Sigmoid colon (tissue), 7 donors: Measurements from ENCODE around the gene SERPINB3. TPM values are rescaled to one million over a fixed set of nuclear protein-coding genes. Genes with fewer than 3 reads are reported as not detected.

Experiments used
- DNase-seq: peaks from one replicate; pipeline ENCODE4 v3.0.0-alpha.2; 2019
- H3K27ac ChIP-seq, 4 donors: fragments of 200-600 bp; sonication (generic); one replicate each; pipeline ENCODE4 v1.5.1; 2016 to 2019; ENCODE audit warnings: mild to moderate bottlenecking in 1 of 4
- H3K27me3 ChIP-seq, 3 donors: fragments of 200-600 bp; sonication (generic); one replicate each; pipeline ENCODE4 v1.5.1; 2019; ENCODE audit warnings: mild to moderate bottlenecking in 1 of 3
- H3K36me3 ChIP-seq, 4 donors: fragments of 200-600 bp; sonication (generic); one replicate each; pipeline ENCODE4 v1.5.1; 2016 to 2019
- H3K4me1 ChIP-seq, 4 donors: fragments of 200-600 bp; sonication (generic); one replicate each; pipeline ENCODE4 v1.5.1; 2017 to 2019
- H3K4me3 ChIP-seq, 4 donors: fragments of 200-600 bp; sonication (generic); one replicate each; pipeline ENCODE4 v1.5.1; 2017 to 2019; ENCODE audit warnings: mild to moderate bottlenecking in 2 of 4, moderate library complexity in 1 of 4
- H3K9me3 ChIP-seq, 4 donors: fragments of 200-600 bp in 3 of 4; sonication (generic) in 3 of 4; one replicate each; pipeline versions ENCODE4 v1.5.1 to v1.6.1; 2013 to 2019
- CTCF ChIP-seq, 4 experiments: fragments of 450-650 bp in 3 of 4; fragments of 200-600 bp in 1 of 4; IDR thresholded peaks; one replicate each; pipeline ENCODE4 v1.5.1; 2016 to 2019; ENCODE audit warnings: antibody characterized with exemption in 4 of 4, mild to moderate bottlenecking in 3 of 4, moderate library complexity in 2 of 4
- EP300 ChIP-seq, 4 donors: sonication (generic); formaldehyde crosslinking; IDR thresholded peaks; one replicate each; pipeline ENCODE4 v1.6.1; 2017; ENCODE audit warnings: antibody characterized with exemption in 4 of 4
- POLR2A ChIP-seq, 2 donors: fragments of 450-650 bp; IDR thresholded peaks; one replicate each; pipeline ENCODE4 v1.6.1; 2016; ENCODE audit warnings: antibody characterized with exemption in 2 of 2, mild to moderate bottlenecking in 2 of 2, moderate library complexity in 2 of 2
- POLR2AphosphoS5 ChIP-seq, 4 donors: sonication (generic); formaldehyde crosslinking; IDR thresholded peaks; one replicate each; pipeline ENCODE4 v1.6.1; 2017; ENCODE audit warnings: antibody characterized with exemption in 4 of 4
- WGBS, 2 donors: extraction: QIAGEN DNeasy Blood & Tissue Kit; methylation state at CpG; one replicate each; pipeline ENCODE4 v1.1.7; 2013; 5-methylcytosine and 5-hydroxymethylcytosine counted together
- intact Hi-C: fragments of 100-400 bp; cut with DNase I; formaldehyde crosslinking; loops from one replicate; pipeline ENCODE4 v1.15.1; 2023
- polyA plus RNA-seq, 3 donors: library from polyadenylated mRNA; stranded (reverse); fragments of 200-250 nt; gene quantifications; one replicate each; pipeline ENCODE4 v1.2.3, GENCODE V29; 2013
- total RNA-seq, 4 donors: library from RNA; depleted of rRNA; stranded (reverse); fragments of >200 nt; gene quantifications; one replicate each; pipeline ENCODE4 v1.1.0, GENCODE V29; 2016
- donor health status: healthy with polysubstance abuse.
- donor health status: Bipolar disorder and iron deficiency.
- donor health status: healthy.

The SERPINB3 gene
- total and polyA plus RNA-seq, 7 donors: 0.04 to 1.2 TPM; not detected in 5

- Histone ChIP-seq H3K27me3 (no peaks in the 10 kb centered on the region), H3K9me3 (no peaks in the 10 kb centered on the region), H3K4me3 (no peak overlapping the region), H3K4me1 (peaks cover 0 to 3% (median 0%) of the 10 kb centered on the region in 4 donors), H3K27ac (no peak overlapping the region), H3K36me3 (no peaks in the 10 kb centered on the region)
- 63 to 76% methylated on average over 5 of the region's 5 CpGs for WGBS, 2 donors
- TF ChIP-seq CTCF (IDR thresholded peaks at IDR 0.05): no peak
- TF ChIP-seq POLR2A (IDR thresholded peaks at IDR 0.05): no peak
- intact Hi-C loops: no loop called here
- DNase-seq: no peak
These were observed 22.2 kb upstream of the SERPINB3 start for GRCh38 chr18:63683890-63684289.

GRCh38 chr18:63683152-63683551, 21.5 kb upstream of the SERPINB3 start:
- DNase-seq: no peak
- 13 to 31% methylated on average over 2 of the region's 2 CpGs for WGBS, 2 donors
- Histone ChIP-seq H3K4me3 (no peak overlapping the region), H3K27me3 (no peaks in the 10 kb centered on the region), H3K27ac (no peak overlapping the region), H3K9me3 (no peaks in the 10 kb centered on the region), H3K4me1 (peaks cover 0 to 3% (median 0%) of the 10 kb centered on the region in 4 donors), H3K36me3 (no peaks in the 10 kb centered on the region)
- no peak for TF ChIP-seq POLR2AphosphoS5 (IDR thresholded peaks at IDR 0.05)
- no peak for TF ChIP-seq CTCF (IDR thresholded peaks at IDR 0.05)
- TF ChIP-seq POLR2A (IDR thresholded peaks at IDR 0.05): no peak
- TF ChIP-seq EP300 (IDR thresholded peaks at IDR 0.05): no peak
- intact Hi-C loops: no loop called here

- Histone ChIP-seq H3K27ac (no peak overlapping the region), H3K4me1 (peaks cover 0 to 3% (median 0%) of the 10 kb centered on the region in 4 donors), H3K36me3 (no peaks in the 10 kb centered on the region), H3K27me3 (no peaks in the 10 kb centered on the region), H3K4me3 (no peak overlapping the region), H3K9me3 (no peaks in the 10 kb centered on the region)
- TF ChIP-seq CTCF (IDR thresholded peaks at IDR 0.05) (no peak), EP300 (IDR thresholded peaks at IDR 0.05) (no peak), POLR2A (IDR thresholded peaks at IDR 0.05) (no peak), POLR2AphosphoS5 (IDR thresholded peaks at IDR 0.05) (no peak)
- no peak for DNase-seq
- intact Hi-C loops: no loop called here
- WGBS, 2 donors: 39 to 72% methylated on average over 2 of the region's 2 CpGs
These were observed 20.0 kb upstream of the SERPINB3 start for GRCh38 chr18:63681449-63682340.

GRCh38 chr18:63679820-63680606, 18.3 kb upstream of the SERPINB3 start:
- TF ChIP-seq POLR2A (IDR thresholded peaks at IDR 0.05) (no peak), EP300 (IDR thresholded peaks at IDR 0.05) (no peak), CTCF (IDR thresholded peaks at IDR 0.05) (no peak), POLR2AphosphoS5 (IDR thresholded peaks at IDR 0.05) (no peak)
- WGBS, 2 donors: 72 to 82% methylated on average over 5 of the region's 5 CpGs
- Histone ChIP-seq H3K4me3 (no peak overlapping the region), H3K4me1 (peaks cover 0 to 3% (median 0%) of the 10 kb centered on the region in 4 donors), H3K27ac (no peak overlapping the region), H3K9me3 (no peaks in the 10 kb centered on the region), H3K36me3 (no peaks in the 10 kb centered on the region), H3K27me3 (no peaks in the 10 kb centered on the region)
- no peak for DNase-seq
- intact Hi-C loops: no loop called here
